Lung microvascular endothelial cell (primary cell): ENCODE results near the gene PHC1. TPM values are rescaled to one million over a fixed set of nuclear protein-coding genes. Genes with fewer than 3 reads are reported as not detected.

ENCODE experiments used
- DNase-seq, 2 donors: peaks; one replicate each; pipeline versions ENCODE4 v3.0.0 to v3.0.0-alpha.2; 2010; ENCODE audit warnings: low read depth in 2 of 2
- total RNA-seq: library from RNA; depleted of rRNA; stranded (reverse); fragments of >200 nt; gene quantifications from 2 replicates; pipeline ENCODE4 v1.2.1, GENCODE V29; 2014

PHC1 gene
- total RNA-seq, 1 donor from 2014 or later = 12.1 TPM

DNA sequence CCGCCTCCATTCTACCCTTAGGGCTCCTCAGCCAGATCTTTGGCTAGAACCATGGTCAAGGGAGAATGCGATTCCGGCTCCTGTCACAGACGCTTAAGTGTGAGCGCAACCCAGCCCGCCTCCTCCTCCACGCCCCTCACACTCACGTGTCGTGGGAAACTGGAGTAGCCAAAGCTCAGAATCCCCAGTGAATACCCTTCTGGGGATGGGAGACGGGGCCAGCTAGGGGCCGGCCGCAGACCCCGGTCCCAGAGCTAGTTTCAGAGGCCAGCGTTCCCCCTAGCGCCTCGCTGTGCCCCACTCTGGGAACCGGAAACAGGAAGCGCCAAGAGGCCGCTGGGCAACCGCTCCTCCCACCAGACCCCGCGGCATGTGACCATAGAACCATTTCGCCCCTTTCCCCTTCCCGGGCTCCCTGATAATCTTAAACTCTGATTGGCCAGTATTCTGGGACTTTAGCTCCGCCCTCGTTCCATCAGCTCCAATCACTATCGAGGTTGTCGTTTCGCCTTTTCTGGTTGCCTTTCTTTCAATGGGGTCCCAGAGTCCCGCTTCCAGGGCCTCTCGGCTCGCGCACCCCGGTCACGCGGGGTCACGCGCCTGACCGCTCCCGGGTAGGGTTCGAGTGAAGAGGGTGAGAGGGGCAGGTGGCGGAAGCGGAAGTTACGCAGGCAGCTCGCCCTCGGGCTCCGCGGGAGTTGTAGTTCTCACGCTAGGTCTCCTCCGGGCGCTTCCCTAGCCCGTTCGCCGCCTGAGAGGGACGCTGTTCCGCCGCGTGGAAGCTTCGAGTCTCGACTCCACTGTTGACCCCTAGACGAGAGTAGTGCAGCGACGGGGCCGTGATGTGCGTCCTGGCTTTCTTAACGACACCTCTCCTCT is 35.3 kb downstream of the PHC1 start, which contains the start of gene M6PR:
M6PR (minus strand) TSS at position 304 of the 879 bp plus-strand sequence. CDS start 3,241 bp downstream, outside the sequence.
- peak; percentile 89 to 96 for DNase-seq

- no peak for DNase-seq
These were observed 35.9 kb downstream of the PHC1 start for GRCh38 chr12:8950221-8950527.

- peak in 1 of 2 donors; percentile 1 for DNase-seq
These were observed 36.6 kb downstream of the PHC1 start for GRCh38 chr12:8950702-8951478.

DNA sequence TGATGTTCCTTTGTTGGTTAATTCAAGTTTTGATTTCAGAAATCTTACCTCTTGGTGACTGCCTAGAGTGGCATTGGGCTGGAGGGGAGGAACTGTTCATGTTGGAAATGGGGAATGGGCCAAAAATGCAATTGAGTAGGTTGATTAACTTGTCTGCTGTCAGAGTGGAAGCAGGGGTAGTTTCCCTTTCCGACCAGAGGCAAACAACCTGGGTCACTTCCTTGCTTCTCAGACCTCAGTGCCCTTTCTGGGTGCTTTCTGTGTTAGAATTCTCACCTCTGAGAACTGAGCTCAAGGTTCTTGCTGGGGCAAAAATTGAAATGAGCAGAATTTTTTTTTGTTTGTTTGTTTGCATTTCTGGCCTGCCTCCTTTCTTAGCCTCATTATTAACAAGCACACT is 37.4 kb downstream of the PHC1 start:
- no peak for DNase-seq

DNA sequence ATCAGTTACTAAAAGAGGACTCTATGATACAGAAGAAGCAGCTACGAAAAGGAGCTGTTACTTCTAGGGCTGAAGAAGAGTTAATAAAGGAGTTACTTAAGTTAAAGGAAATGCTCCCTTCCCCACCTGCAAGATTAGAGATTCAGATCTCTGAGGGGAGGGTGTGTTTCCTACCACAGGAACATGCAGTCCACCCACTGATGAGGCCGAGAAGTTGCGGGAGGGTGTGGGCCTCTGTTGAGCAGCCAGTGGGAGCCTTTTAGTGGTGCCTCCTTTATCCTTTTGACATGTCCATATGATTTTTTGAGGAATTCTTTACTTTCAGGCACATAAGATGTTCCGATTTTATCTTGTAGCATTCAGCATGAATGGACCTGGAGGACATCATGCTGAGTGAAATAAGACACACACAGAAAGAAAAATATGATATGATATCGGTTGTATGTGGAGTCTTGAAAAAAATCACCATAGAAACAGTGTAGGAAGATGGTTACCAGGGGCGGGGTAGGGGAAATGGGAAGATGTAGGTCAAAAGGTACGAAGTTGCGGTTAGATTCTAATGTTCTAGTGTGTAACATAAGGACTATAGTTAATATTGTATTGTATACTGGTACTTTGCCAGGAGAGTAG is 39.6 kb downstream of the PHC1 start:
- no peak for DNase-seq

DNA sequence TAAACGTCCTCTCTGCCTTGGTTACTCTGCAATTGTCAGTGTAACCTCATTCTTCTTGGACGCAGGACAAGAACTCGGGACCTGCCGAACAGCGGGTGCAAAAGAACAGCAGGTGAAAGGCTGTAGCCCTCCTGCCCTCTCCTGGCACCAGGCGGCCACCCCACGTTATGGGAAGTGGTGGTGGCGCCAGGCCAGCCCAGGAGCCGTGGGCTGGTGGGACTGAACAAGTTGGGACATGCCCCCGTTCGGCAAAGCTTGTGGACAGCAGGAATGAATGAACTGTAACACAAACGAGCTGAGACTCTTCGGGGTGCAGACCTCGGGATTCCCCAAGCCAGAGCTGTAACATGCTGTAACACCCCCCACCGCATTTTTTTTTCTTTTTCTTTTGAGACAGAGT is 41.8 kb downstream of the PHC1 start:
- DNase-seq = no peak

GRCh38 chr12:8956772-8957171 is 42.5 kb downstream of the PHC1 start:
- no peak for DNase-seq

GRCh38 chr12:8957561-8957960 is 43.3 kb downstream of the PHC1 start:
- DNase-seq = no peak

DNA sequence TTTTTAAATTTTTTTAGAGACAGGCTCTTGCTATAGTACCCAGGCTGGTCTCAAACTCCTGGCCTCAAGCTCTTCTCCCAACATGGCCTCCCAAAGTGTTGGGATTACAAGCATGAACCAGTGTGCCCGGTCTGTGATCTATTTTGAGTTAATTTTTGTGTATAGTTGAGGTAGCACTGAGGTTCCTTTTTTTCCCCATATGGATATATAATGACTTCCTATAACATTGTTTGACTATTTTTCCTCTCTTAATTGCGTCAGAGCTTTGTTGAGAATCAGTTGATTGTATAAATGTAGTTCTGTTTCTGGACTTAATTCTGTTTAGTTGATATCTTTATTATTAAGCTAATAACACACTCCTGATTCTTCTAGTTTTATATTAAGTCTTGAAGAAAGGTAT is 43.8 kb downstream of the PHC1 start:
- no peak for DNase-seq

GRCh38 chr12:8960176-8960575 is 45.9 kb downstream of the PHC1 start:
- DNase-seq = no peak

GRCh38 chr12:8968761-8969160 is 54.5 kb downstream of the PHC1 start:
- no peak for DNase-seq

DNA sequence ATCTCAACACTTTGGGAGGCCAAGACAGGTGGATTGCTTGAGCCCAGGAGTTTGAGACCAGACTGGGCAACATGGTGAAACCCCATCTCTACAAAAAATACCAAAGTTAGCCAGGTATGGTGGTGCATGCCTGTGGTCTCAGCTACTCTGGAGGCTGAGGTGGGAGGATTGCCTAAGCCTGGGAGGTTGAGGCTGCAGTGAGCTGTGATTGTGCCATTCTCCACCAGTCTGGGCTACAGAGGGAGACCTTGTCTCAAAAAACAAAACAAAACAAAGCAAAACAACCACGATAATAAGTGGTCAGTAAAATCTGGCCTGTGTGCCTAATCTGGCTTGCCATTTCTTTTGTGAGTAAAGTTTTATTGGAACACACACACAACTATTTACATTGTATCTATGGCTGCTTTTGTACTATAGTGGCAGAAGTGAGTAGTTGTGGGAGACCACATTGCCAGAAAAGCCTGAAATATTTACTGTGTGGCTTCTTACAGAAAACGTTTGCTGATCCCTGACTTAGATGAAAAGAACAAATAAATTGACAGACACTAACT is 55.6 kb downstream of the PHC1 start:
- DNase-seq = no peak

- no peak for DNase-seq
These were observed 56.1 kb downstream of the PHC1 start for GRCh38 chr12:8970432-8970831.

DNA sequence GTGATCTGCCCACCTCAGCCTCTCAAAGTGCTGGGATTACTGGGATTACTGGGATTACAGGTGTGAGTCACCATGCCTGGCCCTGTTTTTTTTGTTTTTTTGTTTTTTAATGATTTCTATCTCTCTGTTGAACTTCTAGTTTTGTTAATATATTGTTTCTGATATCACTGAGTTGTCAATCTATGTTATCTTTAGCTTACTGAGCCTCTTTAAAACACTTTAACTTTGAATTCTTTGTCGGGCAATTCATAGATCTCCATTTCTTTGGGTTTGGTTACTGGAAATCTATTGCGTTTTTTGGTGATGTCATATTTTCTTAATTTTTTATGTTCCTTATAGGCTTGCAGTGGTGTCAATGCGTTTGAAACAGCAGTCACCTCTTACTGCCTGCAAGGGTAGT is 65.8 kb downstream of the PHC1 start:
- no peak for DNase-seq

- DNase-seq = no peak
These were observed 71.0 kb downstream of the PHC1 start for GRCh38 chr12:8985213-8985754.

- DNase-seq = no peak
These were observed 72.9 kb downstream of the PHC1 start for GRCh38 chr12:8987163-8987562.

DNA sequence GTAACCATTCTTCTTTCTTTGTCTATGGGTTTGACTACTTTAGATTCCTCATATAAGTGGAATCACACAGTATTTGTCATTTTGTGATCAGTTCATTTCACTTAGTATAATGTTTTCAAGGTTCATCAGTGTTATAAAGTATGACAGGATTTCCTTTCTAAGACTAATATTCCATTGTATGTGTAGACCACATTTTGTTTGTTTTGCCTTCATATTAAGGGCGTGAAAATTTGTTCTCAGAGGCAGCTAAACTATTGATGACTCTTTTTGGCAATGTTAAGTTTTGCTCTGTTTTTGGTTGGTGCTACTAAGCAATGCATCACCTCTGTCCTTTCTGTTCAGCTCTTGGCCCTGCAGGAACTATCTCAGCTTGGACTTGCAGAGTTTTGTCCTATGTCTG is 73.4 kb downstream of the PHC1 start:
- DNase-seq = no peak

GRCh38 chr12:8989413-8989812 is 75.1 kb downstream of the PHC1 start, which contains the start of gene KLRG1:
KLRG1 (plus strand) TSS chr12:8989546; CDS start chr12:8989636, 90 bp downstream.
- DNase-seq = no peak
